Dermis microvascular lymphatic vessel endothelial cell (primary cell): ENCODE data around the gene MYO19. TPM values are rescaled to one million over a fixed set of nuclear protein-coding genes. Genes with fewer than 3 reads are reported as not detected.
"Not testable (repeated sequence)": the region's sequence is repeated elsewhere in the genome, so short reads cannot be mapped to it uniquely, and the experiment has no call there.

Experiments
- DNase-seq, 2 donors: peaks; one replicate each; pipeline versions ENCODE4 v3.0.0 to v3.0.0-alpha.2; 2010; ENCODE audit warnings: low read depth in 2 of 2
- total RNA-seq: library from RNA; depleted of rRNA; stranded (reverse); fragments of >200 nt; gene quantifications from 2 replicates; pipeline ENCODE4 v1.2.1, GENCODE V29; 2014

Gene MYO19
- total RNA-seq, 1 donor from 2014 or later = 30.8 TPM

DNA sequence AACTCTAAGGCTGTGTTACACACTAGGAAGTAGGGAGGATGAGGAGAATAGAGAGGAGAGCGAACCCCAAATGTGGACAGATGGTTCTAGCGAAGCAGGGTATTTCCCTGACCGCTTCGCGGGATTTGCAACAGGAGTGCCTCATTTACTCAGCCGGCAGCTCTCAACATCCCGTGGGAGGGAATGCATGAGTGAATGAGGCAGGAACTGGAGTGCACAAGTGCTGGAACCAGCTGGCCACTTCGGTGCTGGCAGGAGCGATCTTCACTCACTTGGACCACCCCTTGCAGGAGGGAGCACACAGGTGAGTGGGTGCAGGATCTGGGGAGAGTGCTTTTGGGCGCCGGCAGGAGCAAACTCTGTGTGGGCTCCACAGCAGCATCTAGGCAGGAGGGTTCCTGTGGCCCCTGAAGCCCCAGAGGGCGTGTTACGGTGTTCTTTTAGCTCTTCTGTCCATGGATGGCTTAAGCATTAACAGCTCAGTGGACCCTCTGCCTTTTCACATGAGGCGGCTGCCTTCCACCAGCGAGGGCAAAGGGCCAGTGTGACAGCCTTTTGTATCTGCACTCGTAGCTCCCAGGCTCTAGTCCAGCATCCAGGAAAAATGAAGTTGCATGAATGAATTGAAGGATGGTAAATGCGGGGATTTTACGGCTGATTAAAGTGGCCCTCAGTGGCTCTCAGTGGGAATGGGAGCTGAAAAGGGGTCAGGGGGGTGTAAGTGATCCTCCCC lies 65.6 kb downstream of the MYO19 start:
- DNase-seq = no peak

DNA sequence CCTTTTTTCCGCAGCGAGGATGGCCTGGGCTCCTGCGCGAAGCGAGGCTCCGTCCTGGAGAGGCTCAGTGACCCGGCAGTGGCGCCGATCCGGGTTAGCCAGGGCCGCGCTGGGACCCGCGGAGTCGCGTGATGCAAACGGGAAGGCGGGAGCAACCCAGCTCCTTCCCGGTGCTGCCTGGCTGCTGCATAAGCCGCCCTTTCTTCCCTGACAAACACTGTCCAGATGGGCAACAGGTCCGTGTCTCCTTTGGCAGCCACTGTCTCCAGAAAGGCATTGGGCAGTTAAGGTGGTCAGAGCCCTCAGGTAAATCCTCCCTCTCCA lies 69.9 kb downstream of the MYO19 start:
- no peak for DNase-seq

DNA sequence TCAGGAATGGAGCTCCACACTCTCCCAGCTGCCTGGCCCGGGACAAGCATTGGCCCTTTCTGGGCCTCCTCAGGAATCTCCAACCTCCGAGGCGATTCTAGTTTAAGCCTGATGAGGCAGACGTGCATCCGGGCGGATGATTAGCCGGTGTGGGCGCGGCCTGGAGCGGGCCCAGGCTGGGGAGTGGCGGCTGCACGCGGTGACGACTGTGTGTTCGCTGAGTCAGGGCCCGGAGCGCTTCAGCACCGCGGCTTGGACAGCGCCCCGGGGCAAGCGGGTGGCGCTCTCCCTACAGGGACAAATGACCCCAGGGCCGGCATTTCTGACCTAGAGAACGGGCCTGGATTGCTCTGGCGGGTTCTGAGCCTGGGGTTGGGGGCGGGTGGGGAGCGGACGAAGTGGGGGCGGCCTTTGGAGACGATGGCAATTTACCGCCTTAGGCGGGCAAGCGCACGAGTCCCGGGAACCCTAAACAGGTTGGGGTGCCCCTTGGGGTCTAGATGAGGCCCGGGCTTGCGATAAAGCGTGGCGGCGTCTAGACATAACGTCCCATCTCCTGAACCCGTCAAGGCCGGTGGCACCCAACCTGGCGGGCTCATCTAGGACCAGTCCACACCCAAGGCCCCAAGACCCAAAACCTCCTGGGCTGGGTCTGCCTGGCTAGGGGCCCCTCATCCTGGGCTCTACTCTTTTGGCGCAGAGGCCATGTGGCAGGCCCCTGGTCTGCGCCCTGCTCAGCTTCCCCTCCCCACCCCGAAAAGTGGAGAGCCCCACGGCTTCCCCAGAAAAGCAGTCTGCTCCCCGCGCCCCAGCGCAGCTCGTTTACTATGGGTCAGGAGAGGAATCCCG lies 70.5 kb downstream of the MYO19 start:
- DNase-seq = peak in 1 of 2 donors; percentile 52

DNA sequence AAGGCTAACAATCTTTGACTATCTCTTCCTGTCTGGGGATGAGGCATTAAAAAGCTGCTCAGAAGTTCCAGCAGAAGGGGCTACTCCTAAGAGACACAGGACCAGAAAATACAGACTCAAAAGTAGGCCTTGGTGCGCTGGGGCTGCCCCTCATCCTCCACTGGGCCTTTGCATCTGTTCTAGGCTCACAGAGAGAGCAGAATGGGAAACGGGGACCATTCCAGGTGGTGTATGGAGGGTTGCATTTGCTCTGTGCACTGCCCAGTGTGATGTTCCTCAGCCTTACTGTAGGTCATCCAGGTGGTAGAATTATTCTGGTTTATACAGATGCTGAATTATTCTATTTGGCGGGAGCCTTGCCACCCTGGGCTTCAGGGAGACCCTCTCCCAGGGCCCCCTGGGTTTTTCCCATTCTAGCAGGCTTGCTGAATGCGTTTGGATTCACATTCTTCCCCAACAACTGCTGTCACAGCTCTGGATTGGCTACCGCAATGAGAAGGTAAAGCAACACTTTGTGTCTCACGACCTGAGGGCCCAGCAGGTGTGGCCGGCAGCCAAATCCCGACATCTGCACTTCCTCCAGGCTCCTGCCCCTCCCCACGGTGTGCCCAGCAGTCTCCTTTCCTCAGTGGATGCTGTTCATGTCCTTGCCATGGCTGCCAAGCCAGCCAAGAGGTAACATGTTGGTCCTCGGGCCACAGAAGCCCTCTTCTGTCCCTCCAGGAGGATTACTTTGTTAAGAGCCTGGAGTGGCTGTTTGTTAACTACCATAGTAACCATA lies 73.1 kb downstream of the MYO19 start:
- no peak for DNase-seq

DNA sequence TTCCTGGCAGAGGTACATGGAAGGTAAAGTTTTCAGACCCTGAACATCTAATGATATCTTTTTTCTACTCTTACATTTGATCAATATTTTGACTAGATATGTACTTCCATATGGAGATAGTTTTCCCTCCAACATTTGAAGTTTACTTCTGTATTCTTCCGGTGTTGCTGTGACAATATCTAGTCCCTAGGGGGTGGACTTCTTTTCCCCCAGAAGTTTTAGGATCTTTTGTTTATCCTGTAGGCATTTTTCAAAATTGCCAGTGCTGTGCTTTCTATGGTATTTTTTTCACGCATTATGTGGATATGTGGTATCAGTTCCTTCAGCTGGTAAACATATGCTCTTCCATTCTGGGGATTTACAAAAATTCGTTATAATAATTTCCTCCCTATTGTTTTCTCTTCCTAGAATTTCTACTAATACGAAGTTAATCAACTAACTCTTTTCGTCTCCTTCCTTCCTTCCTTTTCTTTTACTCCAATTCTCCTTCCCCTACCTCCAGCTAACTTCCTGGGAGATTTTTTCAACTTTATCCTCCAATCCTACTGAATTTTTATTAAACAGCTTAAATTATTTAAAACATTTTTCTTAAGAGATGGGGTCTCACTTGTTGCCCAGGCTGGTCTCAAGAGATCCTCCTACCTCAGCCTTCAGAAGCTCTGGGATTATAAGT lies 74.3 kb downstream of the MYO19 start:
- no peak for DNase-seq

DNA sequence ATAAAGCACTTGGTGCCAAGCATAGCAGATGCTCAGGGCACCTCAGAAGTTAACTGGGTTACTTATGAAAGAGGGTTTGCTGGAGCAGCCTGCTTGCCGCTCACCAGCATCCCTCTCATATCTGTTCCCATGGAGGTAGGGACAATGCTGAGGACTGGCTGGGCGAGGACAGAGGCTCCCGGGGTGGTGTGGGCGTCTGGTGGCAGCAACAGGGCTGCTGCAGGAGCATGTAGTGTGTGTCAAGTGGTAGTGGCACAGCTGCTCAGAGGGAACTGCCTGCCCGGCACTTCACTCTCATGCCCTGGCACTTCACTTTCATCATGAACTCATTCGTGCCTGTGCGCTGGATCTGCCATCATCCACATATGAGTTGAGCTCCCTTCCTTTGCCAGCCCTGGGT lies 75.1 kb downstream of the MYO19 start:
- no peak for DNase-seq

DNA sequence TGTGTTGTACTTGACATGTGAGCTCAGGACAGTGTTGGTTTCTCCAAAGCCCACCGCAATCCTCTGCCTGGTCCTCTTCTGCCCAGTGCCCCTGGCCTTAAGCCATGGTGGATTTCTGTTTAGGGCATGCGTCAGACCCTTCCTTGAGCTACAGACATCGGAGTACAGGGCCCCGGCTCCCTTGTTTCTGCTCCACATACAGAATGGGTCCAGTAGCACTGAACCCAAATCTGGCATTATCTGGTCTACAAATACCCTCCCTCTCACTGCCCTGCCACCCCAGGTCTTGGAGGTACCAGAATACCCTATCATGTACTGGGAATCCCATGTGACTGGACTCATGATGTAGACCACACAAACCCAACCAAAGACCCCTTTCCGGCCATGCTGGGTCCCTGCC lies 75.6 kb downstream of the MYO19 start:
- no peak for DNase-seq

DNA sequence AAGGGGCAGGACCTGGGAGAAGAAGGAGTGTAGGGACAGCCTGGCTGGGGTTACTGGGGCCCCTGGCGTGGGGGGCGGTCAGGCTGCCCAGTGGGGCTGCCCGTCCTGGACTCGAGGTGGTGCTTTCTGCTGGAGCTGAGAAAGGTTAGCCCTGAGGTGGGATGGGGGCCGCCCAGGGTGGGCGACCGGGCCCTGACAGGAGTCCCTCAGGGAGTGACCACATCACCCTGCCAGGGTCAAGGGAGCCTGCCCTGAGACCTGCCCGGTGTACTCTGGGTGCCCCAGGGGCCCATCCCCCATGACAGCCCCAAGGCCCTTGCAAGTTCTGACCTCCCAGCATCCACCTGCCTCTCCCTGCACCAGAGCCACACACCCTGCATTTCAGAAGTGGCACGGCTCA lies 77.0 kb downstream of the MYO19 start:
- DNase-seq = not testable (repeated sequence)

DNA sequence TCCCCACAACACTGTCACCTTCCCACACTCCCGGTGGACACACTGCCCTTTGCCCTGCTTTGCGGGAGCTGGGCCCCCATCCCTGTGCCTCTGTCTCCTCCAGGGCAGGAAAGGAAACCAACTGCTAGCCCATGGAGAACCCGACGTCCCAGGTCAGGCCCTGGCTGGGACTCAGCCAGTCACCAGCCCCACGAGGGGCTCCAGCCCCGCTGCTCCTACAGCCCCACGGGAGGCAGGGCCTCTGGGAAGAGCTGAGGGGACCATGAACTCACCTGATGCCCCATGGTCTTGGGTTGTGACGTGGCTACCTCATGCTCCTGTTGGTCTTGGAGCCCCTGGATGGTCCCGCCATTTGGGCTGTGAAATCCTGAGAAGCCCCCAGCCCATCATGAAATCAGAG lies 81.8 kb downstream of the MYO19 start:
- not testable (repeated sequence) for DNase-seq

DNA sequence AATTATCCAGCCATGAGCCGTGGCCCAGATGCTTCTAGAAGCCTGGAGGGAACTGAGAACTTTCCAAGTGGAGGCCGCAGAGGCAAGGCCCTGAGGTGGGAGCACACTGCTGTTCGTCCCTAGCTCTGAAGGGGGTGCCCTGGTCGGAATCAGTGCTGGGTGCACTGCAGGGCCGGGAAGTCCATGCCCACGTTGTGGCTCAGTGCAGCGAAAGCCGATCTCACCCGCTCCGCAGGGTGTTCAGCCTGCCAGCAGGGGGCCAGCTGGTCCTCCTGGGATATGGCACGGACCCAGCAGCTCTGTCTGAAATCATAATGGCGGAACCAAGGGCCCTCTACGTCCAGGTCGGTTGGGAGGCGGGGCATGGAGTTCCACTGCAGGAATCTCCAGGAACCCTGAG lies 84.7 kb downstream of the MYO19 start:
- not testable (repeated sequence) for DNase-seq

Other genes with a start within 250 kb of the MYO19 start
- gene TBC1D3G, start 211.0 kb downstream of the MYO19 start, total RNA-seq = not detected in 2 replicates
- not detected in 2 replicates for gene TBC1D3H, start 146.4 kb downstream of the MYO19 start, total RNA-seq
- 21.7 and 22.9 TPM in 2 replicates for gene ZNHIT3, start 48.2 kb downstream of the MYO19 start, total RNA-seq
- 7.6 and 10.1 TPM in 2 replicates for gene PIGW, start 119 bp upstream of the MYO19 start, total RNA-seq
- gene GGNBP2, start 10.1 kb upstream of the MYO19 start, total RNA-seq = 29.7 and 40.6 TPM in 2 replicates
- 6.9 and 7.7 TPM in 2 replicates for gene DHRS11, start 57.0 kb upstream of the MYO19 start, total RNA-seq
- 2.4 and 4.0 TPM in 2 replicates for gene MRM1, start 66.7 kb upstream of the MYO19 start, total RNA-seq